ENCODE results near the gene ACAD11.
A peak's percentile ranks its signal among the peaks of the same experiment; 100 is the strongest.
"Not testable (repeated sequence)": the region's sequence is repeated elsewhere in the genome, so short reads cannot be mapped to it uniquely, and the experiment has no call there.

ACAD11 gene

DNA sequence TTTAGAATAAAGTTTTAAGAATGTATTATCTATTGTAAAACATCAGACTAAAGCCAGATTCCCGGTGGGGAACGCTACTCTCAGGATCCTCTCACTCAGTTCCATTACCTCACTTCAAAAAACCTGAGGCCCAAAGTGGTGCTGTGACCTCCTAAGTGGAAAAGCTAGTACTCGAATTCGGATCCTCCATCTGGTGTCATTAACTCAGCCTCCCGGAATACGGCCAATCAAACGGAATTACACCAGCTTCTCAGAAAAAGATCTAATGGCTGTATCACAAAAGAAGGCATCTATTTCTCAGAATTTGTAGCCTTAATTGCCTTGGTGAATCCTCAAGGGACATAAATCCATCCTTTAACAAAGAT is 627 bp downstream of the ACAD11 start:
- peaks cover 66% of the 10 kb centered on the region for H3K4me1 Mint-ChIP-seq
- peak overlapping the region; percentile 97 for H3K4me3 Mint-ChIP-seq

DNA sequence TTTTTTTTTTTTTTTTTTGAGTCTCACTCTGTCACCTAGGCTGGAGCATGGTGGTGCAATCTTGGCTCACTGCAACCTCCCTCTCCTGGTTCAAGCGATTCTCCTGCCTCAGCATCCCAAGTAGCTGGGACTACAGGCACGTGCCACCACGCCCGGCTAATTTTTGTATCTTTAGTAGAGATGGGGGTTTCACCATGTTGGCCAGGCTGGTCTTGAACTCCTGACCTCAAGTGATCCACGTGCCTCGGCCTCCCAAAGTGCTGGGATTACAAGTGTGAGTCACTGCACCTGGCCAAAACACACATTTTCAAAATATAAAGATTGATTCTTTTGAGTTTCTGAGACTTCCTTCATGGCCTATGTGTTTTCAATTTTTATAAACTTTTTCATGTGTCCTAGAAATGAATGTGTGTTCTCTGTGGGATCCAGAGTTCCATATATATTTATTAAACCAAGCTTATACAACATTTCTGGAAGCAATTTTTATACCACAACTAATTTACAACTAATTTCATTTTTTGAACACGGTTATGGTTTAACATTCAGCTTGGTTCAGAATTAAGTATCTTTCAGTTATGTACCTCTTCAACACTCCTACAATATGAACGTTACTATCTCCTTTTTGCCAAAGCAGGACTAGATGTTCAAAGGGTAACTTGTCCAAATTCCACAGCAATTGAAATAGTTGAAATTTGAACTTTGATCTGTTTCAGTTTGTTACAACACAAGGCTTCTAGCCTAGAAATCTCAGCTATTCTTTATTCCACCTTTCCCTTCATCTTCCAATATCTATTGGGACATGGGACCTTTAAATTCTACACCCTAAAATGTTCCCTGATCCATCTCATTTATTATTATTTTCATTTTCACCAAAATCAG is 1.5 kb downstream of the ACAD11 start:
- Mint-ChIP-seq H3K4me3 (peak overlapping the region; percentile 97), H3K27ac (no peak overlapping the region), H3K9me3 (no peaks in the 10 kb centered on the region), H3K4me1 (peaks cover 57% of the 10 kb centered on the region), H3K27me3 (no peaks in the 10 kb centered on the region), H3K36me3 (ENCODE audit: low read depth) (peaks cover 16% of the 10 kb centered on the region)
- no peak for DNase-seq
- no peak for ATAC-seq

More for the DNA sequence above, 627 bp downstream of the ACAD11 start:
- ATAC-seq (no peak), DNase-seq (no peak)
- H3K36me3 Mint-ChIP-seq (ENCODE audit: low read depth): peaks cover 19% of the 10 kb centered on the region
- H3K9me3 Mint-ChIP-seq: no peaks in the 10 kb centered on the region
- no peaks in the 10 kb centered on the region for H3K27me3 Mint-ChIP-seq
- H3K27ac Mint-ChIP-seq: peak overlapping the region; percentile 97

DNA sequence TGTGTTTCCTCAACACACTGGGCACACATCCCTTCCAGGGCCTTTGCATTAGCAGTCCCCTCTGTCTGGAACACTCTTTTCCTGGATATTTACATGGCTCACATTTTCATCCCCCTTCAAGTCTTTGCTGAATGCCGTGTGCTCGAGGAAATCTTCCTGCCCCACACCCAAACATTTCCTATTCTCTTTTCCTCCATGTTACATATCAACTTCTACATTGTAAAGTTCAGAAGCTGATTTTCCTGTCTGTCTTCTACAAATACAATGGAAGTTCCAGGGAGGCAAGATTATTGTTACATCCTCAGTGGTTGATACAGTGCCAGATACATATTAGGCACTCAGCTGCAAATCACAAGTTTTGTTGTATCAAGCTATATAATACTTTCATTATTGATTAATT is 4.1 kb downstream of the ACAD11 start:
- ATAC-seq (no peak), DNase-seq (no peak)
- H3K27ac Mint-ChIP-seq: no peak overlapping the region
- no peaks in the 10 kb centered on the region for H3K27me3 Mint-ChIP-seq
- peaks cover 2% of the 10 kb centered on the region for H3K36me3 Mint-ChIP-seq (ENCODE audit: low read depth)
- H3K4me1 Mint-ChIP-seq: peaks cover 35% of the 10 kb centered on the region
- no peaks in the 10 kb centered on the region for H3K9me3 Mint-ChIP-seq
- H3K4me3 Mint-ChIP-seq: no peak overlapping the region

DNA sequence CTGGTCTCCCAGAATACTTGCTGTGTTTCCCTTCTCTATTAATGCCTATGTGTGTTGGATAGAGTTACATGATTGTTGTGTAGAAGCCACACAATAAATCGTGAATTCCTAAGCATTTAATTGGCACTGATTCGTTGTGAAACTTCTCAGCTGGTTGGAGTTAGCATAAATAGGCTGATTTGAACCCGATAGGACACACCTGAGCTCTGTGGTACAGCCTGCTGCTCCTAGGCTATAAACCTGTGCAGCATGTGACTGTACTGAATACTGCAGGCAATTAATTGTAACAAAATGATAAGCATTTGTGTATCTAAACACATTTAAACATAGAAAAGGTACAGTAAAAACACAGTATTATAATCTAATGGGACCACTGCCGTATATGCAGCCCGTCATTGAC is 4.9 kb downstream of the ACAD11 start:
- Mint-ChIP-seq H3K27ac (no peak overlapping the region), H3K27me3 (no peaks in the 10 kb centered on the region), H3K4me1 (peaks cover 35% of the 10 kb centered on the region), H3K36me3 (ENCODE audit: low read depth) (no peaks in the 10 kb centered on the region), H3K9me3 (no peaks in the 10 kb centered on the region), H3K4me3 (no peak overlapping the region)
- ATAC-seq: no peak
- no peak for DNase-seq

DNA sequence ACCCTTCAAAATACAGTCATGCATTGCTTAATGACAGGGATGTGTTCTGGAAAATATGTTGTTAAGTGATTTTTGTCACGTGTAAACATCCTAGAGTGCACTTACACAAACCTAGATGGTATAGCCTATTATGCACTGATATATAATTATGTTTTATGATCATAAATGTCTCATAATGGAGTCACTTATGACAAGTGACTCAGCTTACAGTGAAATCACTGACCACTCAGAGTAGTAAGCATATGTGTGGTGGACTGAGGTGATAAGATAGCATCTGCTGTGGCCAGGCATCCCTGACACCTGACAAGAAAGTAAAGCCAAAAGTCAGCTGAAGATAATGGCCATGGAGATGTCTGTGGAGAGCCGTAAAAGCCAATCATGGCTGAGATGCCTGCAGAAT is 5.4 kb downstream of the ACAD11 start:
- no peak overlapping the region for H3K27ac Mint-ChIP-seq
- H3K27me3 Mint-ChIP-seq: no peaks in the 10 kb centered on the region
- H3K4me3 Mint-ChIP-seq: no peak overlapping the region
- no peaks in the 10 kb centered on the region for H3K9me3 Mint-ChIP-seq
- no peak for ATAC-seq
- DNase-seq: no peak
- no peaks in the 10 kb centered on the region for H3K36me3 Mint-ChIP-seq (ENCODE audit: low read depth)
- H3K4me1 Mint-ChIP-seq: peaks cover 34% of the 10 kb centered on the region

DNA sequence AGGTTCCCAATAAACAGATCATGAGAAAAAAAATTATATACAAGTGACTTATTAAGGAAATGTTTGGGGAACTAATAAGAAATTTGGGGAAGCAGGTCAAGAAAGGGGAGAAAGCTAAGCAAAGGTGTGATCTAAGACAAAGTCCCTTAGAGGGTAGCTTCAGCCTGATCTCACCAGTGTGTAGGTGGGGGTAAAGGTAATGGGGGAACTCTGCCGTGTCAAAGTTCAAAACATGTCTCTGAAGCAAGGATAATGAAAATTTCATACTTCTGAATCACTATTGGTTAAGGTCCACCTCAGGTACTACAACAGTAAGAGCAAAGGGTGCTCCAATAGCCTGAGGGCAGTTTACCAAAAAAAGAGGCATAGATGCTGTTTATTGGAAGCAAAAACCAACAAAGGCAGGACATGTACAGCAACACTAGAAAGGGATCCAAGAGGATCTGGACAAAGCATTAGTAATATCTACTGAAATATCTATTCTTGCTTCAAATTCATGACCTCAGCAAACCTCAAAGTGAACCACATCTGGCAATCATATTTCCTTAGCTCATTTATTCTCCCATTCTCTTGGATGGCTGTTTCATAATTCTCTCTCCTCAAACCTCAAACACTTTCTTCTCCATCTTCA is 6.9 kb downstream of the ACAD11 start:
- ATAC-seq (no peak), DNase-seq (no peak)
- Mint-ChIP-seq H3K27ac (no peak overlapping the region), H3K4me3 (no peak overlapping the region), H3K36me3 (ENCODE audit: low read depth) (no peaks in the 10 kb centered on the region), H3K27me3 (no peaks in the 10 kb centered on the region), H3K9me3 (no peaks in the 10 kb centered on the region), H3K4me1 (peaks cover 21% of the 10 kb centered on the region)

DNA sequence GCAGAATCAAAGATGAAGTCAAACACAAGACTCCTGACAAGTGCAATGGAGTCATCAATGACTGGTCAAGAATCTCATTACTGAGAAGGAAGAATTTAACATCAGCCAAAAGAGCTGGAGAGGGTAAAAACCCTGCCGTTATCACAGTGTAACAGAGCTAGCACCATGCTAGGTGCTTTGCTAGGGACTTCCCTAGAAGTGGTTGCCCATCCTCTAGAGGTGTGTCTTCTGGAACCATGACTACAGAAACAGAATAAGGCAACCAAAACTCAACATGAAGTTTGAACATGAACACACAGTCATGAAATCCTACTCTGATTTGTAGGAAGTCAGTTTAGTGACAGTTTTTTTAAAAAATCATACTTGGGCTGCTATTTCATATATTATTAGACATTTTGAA is 9.5 kb downstream of the ACAD11 start:
- Mint-ChIP-seq H3K27ac (no peak overlapping the region), H3K4me1 (peaks cover 2% of the 10 kb centered on the region)
- no peak for ATAC-seq

DNA sequence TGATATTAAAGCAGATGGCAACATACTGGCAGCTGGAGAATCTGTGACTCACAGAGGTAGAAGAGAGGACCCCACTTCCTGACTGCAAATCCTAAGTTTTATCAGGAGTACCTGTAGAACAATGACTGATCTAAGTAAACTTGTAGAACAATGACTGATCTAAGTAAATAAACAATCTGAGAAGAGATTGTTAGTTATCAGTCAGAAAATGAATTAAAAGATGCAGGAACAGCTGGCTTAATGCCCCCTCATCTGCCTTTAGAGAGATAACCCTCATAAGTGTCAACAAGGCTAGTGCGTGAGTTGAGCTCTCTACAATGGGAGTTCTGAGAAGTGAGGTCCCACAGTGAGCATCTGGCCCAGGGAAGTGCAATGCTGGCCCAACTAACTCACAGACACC is 14.6 kb downstream of the ACAD11 start:
- H3K4me3 Mint-ChIP-seq: no peak overlapping the region
- H3K4me1 Mint-ChIP-seq: peaks cover 4% of the 10 kb centered on the region
- H3K36me3 Mint-ChIP-seq (ENCODE audit: low read depth): peaks cover 4% of the 10 kb centered on the region
- H3K27me3 Mint-ChIP-seq: no peaks in the 10 kb centered on the region
- peak overlapping the region; percentile 62 for H3K27ac Mint-ChIP-seq
- H3K9me3 Mint-ChIP-seq: no peaks in the 10 kb centered on the region
- ATAC-seq: no peak
- DNase-seq: no peak

More for the DNA sequence above, 9.5 kb downstream of the ACAD11 start:
- DNase-seq: no peak
- Mint-ChIP-seq H3K4me3 (no peak overlapping the region), H3K9me3 (no peaks in the 10 kb centered on the region), H3K27me3 (no peaks in the 10 kb centered on the region), H3K36me3 (ENCODE audit: low read depth) (no peaks in the 10 kb centered on the region)

DNA sequence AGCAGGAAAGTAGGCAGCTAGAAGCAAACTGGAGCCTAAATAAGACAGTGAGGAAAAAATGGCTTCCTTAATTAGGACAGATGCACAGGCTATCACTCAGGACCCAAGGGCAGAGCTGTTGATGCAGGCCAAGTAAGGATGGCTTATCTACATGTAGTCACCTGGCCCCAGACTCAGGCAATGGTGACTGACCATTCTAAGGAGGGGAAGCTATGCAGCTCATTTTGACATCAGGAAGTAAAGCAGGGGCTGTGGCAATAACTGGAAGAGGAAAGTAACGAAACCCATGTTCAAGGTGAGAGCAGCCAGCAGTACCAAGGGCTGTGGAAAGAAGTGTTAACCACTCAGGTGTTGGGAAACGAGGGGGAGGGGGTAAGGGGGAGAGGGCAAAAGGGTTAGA is 16.2 kb downstream of the ACAD11 start:
- H3K9me3 Mint-ChIP-seq: no peaks in the 10 kb centered on the region
- ATAC-seq: no peak
- H3K4me3 Mint-ChIP-seq: no peak overlapping the region
- H3K4me1 Mint-ChIP-seq: peaks cover 4% of the 10 kb centered on the region
- peak overlapping the region; percentile 12 for H3K27ac Mint-ChIP-seq
- H3K36me3 Mint-ChIP-seq (ENCODE audit: low read depth): peaks cover 16% of the 10 kb centered on the region
- H3K27me3 Mint-ChIP-seq: no peaks in the 10 kb centered on the region
- DNase-seq: no peak

DNA sequence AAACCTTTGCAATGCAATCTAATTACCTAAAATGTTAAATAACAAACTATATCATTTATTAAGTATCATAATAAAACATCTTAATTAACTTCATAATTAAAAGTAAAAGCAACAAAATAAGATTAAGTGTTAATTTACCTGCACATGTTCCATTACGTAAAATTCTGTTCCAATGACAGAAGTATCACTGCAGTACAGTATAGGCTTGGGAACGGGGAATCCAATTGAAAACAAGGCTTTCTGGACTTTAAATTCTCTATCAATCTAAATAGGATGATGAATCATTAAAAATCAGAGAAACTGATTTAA is 17.1 kb downstream of the ACAD11 start:
- no peak for ATAC-seq
- peaks cover 4% of the 10 kb centered on the region for H3K4me1 Mint-ChIP-seq
- no peak for DNase-seq
- H3K4me3 Mint-ChIP-seq: no peak overlapping the region
- H3K36me3 Mint-ChIP-seq (ENCODE audit: low read depth): peaks cover 19% of the 10 kb centered on the region
- H3K27me3 Mint-ChIP-seq: no peaks in the 10 kb centered on the region
- H3K27ac Mint-ChIP-seq: no peak overlapping the region
- H3K9me3 Mint-ChIP-seq: no peaks in the 10 kb centered on the region

DNA sequence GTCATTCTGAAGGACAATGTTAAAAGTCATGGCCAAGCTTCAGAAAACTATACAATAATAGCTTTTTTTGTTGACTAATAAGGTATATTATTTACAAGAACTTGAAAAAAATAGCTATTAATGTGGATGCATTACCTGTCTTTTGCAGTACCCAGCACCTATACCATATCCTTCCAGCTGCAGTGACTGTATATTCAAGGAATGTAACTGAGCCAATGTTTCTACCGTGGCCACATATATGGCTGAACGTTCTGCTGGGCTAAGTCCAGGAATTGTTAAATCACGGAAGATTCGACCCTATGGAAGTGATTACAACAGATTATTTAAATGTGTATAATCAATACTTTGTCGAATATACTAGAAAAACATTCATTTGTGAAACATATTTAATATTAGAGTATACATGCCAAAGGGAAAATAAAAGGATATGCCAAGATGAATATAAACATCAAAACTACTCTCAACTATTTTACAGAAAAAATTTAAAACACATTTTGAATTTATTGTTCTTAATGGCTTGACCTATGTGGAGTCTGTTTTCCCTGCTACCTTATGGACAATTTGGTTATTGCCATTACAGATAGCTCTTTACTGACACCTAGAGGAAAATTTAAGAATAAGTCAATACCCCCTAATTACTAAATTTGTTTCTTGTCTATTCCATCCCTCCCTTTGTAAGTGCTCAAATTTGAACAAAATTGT is 17.6 kb downstream of the ACAD11 start:
- Mint-ChIP-seq H3K27me3 (no peaks in the 10 kb centered on the region), H3K4me3 (no peak overlapping the region), H3K4me1 (peaks cover 4% of the 10 kb centered on the region), H3K9me3 (no peaks in the 10 kb centered on the region), H3K27ac (no peak overlapping the region), H3K36me3 (ENCODE audit: low read depth) (peaks cover 22% of the 10 kb centered on the region)
- ATAC-seq (no peak), DNase-seq (no peak)

DNA sequence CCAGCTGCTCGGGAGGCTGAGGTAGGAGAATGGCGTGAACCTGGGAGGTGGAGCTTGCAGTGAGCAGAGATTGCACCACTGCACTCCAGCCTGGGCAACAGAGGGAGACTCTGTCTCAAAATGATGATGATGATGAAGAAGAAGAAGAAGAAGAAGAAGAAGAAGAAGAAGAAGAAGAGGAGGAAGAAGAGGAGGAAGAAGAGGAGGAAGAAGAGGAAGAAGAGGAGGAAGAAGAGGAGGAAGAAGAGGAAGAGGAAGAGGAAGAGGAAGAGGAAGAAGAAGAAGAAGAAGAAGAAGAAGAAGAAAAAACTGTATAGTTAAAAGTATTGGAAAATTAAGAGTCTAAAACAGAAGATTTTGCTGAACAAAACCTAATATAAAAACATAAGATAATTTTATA is 18.2 kb downstream of the ACAD11 start:
- not testable (repeated sequence) for H3K4me3 Mint-ChIP-seq, DNase-seq, ATAC-seq, H3K9me3 Mint-ChIP-seq, H3K27me3 Mint-ChIP-seq, H3K4me1 Mint-ChIP-seq, H3K27ac Mint-ChIP-seq
- peaks cover 26% of the 10 kb centered on the region for H3K36me3 Mint-ChIP-seq (ENCODE audit: low read depth)

DNA sequence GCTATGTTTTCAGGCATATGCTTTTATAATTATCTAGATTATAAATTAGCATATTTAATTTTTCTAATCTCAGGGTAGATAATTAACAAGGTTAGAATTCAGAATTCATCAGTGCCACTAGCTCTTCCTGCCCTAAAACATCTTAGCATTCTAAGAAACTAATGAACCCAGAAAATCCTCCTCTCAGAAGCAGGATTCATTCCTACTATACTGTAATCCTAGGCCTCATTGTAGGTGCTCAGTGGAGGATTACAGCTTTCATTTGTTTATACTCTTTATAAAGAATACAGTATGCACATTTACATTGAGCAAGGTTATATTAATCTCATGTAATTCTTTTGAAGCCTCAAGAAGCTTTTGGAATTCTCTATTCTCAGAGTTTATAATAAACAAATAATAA is 20.9 kb downstream of the ACAD11 start:
- ATAC-seq: no peak
- Mint-ChIP-seq H3K4me3 (no peak overlapping the region), H3K9me3 (no peaks in the 10 kb centered on the region), H3K4me1 (no peaks in the 10 kb centered on the region), H3K36me3 (ENCODE audit: low read depth) (peaks cover 35% of the 10 kb centered on the region), H3K27ac (no peak overlapping the region), H3K27me3 (no peaks in the 10 kb centered on the region)
- no peak for DNase-seq

DNA sequence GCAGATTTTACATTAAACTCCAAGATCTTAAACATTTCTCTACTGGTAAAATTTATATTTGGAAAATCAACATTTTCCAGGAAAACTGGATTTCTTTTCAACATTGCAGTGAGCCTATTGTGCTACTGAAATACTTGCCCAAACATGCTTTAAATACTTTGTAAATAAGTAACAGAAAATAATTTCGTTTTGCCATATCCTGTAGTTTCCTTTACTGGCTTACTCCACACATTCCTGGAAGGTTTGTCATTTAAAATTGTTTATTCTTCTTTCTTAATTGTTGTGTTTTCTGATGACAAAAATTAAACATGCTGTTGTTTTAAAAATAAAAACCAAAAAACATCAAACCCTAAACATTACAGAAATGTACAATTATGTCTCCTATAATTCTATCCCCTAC is 22.0 kb downstream of the ACAD11 start:
- DNase-seq (no peak), ATAC-seq (no peak)
- no peaks in the 10 kb centered on the region for H3K4me1 Mint-ChIP-seq
- H3K4me3 Mint-ChIP-seq: no peak overlapping the region
- peaks cover 43% of the 10 kb centered on the region for H3K36me3 Mint-ChIP-seq (ENCODE audit: low read depth)
- H3K9me3 Mint-ChIP-seq: no peaks in the 10 kb centered on the region
- H3K27me3 Mint-ChIP-seq: no peaks in the 10 kb centered on the region
- H3K27ac Mint-ChIP-seq: no peak overlapping the region

DNA sequence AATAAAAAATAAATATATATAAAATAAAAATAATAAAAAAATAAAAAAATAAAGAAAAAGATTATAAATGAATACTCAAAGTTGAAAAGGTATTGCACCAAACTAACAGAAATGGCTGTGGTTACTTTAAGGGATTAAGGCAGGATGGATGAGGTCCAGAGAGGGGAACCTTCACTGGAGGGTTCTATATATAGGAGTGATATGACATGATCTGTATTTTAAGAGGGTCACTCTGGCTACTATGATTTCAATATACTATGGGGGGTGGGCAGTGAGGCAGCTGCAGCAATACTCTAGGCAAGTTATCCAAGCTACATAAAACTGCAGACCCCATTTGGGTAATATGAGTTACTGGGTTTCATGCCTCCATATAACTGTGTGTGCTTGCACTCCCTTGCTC is 24.6 kb downstream of the ACAD11 start:
- no peak overlapping the region for H3K4me3 Mint-ChIP-seq
- H3K4me1 Mint-ChIP-seq: peaks cover 4% of the 10 kb centered on the region
- no peak overlapping the region for H3K27ac Mint-ChIP-seq
- DNase-seq (no peak), ATAC-seq (no peak)
- no peaks in the 10 kb centered on the region for H3K27me3 Mint-ChIP-seq
- H3K36me3 Mint-ChIP-seq (ENCODE audit: low read depth): peaks cover 40% of the 10 kb centered on the region
- no peaks in the 10 kb centered on the region for H3K9me3 Mint-ChIP-seq
